HG03139 (cell line): ENCODE results near the gene RAB7B.
"Not testable (repeated sequence)": the region's sequence is repeated elsewhere in the genome, so short reads cannot be mapped to it uniquely, and the experiment has no call there.

Experiments used
- ATAC-seq: cut with Tn5 transposase; IDR thresholded peaks from one replicate; pipeline ENCODE4 v1.9.1; 2021; ENCODE audit not compliant: unreplicated experiment

The RAB7B gene

GRCh38 chr1:205998457-205999241 lies 4.5 kb downstream of the RAB7B start:
- no peak for ATAC-seq

- ATAC-seq = not testable (repeated sequence)
These were observed 6.6 kb downstream of the RAB7B start for GRCh38 chr1:205996641-205997040.

- no peak for ATAC-seq
These were observed 8.8 kb downstream of the RAB7B start for GRCh38 chr1:205994346-205994745.

GRCh38 chr1:205993068-205993467 lies 10.1 kb downstream of the RAB7B start:
- ATAC-seq = no peak

- no peak for ATAC-seq
These were observed 10.8 kb downstream of the RAB7B start for GRCh38 chr1:205992218-205992882.

- ATAC-seq = no peak
These were observed 12.0 kb downstream of the RAB7B start for GRCh38 chr1:205991237-205991636.

- no peak for ATAC-seq
These were observed 13.0 kb downstream of the RAB7B start for GRCh38 chr1:205990226-205990625.

- no peak for ATAC-seq
These were observed 13.4 kb downstream of the RAB7B start for GRCh38 chr1:205989786-205990185.

GRCh38 chr1:205988585-205988995 lies 14.6 kb downstream of the RAB7B start:
- ATAC-seq = no peak

- ATAC-seq = no peak
These were observed 16.3 kb downstream of the RAB7B start for GRCh38 chr1:205986861-205987260.

- no peak for ATAC-seq
These were observed 16.9 kb downstream of the RAB7B start for GRCh38 chr1:205986292-205986691.

GRCh38 chr1:205985330-205986005 lies 17.7 kb downstream of the RAB7B start:
- ATAC-seq = no peak

GRCh38 chr1:205983925-205984725 lies 19.1 kb downstream of the RAB7B start:
- ATAC-seq = no peak

GRCh38 chr1:205981257-205981656 lies 21.9 kb downstream of the RAB7B start:
- no peak for ATAC-seq

- ATAC-seq = no peak
These were observed 22.8 kb downstream of the RAB7B start for GRCh38 chr1:205980237-205980870.

- no peak for ATAC-seq
These were observed 23.9 kb downstream of the RAB7B start for GRCh38 chr1:205979301-205979700.

GRCh38 chr1:205978676-205979075 lies 24.5 kb downstream of the RAB7B start:
- ATAC-seq = no peak

- no peak for ATAC-seq
These were observed 25.7 kb downstream of the RAB7B start for GRCh38 chr1:205977402-205978014.

- ATAC-seq = no peak
These were observed 26.3 kb downstream of the RAB7B start for GRCh38 chr1:205976708-205977401.

GRCh38 chr1:205976036-205976435 lies 27.2 kb downstream of the RAB7B start:
- ATAC-seq = no peak
